GM13977 (cell line): ENCODE results near the gene SPATA17.

Source experiments
- DNase-seq: peaks from one replicate; pipeline ENCODE4 v3.0.0; 2012; ENCODE audit warnings: low spot score
- in situ Hi-C: fragments of 300-500 bp; cut with MboI; formaldehyde crosslinking; loops from one replicate; pipeline ENCODE4 v1.12.0; 2022; ENCODE audit warnings: low sequenced_read_pairs, low pct_unique_long_range_greater_than_20kb, mixed read lengths, inconsistent platforms; ENCODE audit not compliant: unreplicated experiment
- TF ChIP-seq, protein P1 (sequence below): IDR thresholded peaks from 2 replicates; pipeline ENCODE4 v1.5.1; 2012; ENCODE audit warnings: mild to moderate bottlenecking, control low read depth; ENCODE audit not compliant: insufficient read depth; ENCODE audit errors: extremely low read depth, missing control alignments

SPATA17 gene

DNA sequence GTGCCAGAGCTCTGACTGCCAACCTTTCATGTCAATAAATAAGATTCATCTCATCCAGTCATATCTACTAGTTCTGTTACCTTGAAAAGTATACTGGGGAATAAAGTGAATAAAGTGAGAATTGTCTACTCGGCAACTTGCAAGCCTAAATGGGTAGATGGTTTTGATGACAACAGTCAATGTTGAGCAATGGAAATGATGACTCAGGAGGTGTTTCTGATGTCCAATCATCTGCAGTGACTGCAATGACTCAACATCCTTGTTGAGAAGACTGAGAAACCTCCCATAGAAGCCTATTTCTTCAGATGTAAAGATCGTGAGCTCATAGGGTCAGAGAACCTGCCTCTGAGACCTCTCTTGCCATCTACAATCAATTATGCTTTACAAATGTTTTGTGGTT is 276.4 kb downstream of the SPATA17 start:
- in situ Hi-C loops: no loop called here
- no peak for DNase-seq
- TF ChIP-seq, protein P1, sequence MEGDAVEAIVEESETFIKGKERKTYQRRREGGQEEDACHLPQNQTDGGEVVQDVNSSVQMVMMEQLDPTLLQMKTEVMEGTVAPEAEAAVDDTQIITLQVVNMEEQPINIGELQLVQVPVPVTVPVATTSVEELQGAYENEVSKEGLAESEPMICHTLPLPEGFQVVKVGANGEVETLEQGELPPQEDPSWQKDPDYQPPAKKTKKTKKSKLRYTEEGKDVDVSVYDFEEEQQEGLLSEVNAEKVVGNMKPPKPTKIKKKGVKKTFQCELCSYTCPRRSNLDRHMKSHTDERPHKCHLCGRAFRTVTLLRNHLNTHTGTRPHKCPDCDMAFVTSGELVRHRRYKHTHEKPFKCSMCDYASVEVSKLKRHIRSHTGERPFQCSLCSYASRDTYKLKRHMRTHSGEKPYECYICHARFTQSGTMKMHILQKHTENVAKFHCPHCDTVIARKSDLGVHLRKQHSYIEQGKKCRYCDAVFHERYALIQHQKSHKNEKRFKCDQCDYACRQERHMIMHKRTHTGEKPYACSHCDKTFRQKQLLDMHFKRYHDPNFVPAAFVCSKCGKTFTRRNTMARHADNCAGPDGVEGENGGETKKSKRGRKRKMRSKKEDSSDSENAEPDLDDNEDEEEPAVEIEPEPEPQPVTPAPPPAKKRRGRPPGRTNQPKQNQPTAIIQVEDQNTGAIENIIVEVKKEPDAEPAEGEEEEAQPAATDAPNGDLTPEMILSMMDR: no peak

DNA sequence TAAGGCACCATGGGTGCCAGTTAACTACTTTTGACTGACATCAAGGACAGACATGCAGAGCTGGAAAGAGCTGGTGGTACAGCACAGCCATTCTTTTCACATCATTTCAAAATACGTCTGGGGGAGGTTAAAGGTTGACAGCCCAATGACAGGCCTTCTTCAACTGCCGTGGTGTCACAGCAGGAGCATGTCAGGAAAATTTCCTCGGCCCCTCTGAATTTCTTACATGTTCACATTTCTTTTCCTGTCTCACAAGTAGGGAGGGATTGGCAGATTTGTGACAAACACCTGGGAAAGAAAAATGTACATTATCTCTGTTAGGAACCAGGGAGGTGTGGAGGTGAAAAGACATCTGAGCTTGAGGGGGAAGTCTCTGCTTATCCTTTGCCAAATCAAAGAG is 279.1 kb downstream of the SPATA17 start:
- TF ChIP-seq, protein P1: no peak
- DNase-seq: no peak
- in situ Hi-C loops: no loop called here

DNA sequence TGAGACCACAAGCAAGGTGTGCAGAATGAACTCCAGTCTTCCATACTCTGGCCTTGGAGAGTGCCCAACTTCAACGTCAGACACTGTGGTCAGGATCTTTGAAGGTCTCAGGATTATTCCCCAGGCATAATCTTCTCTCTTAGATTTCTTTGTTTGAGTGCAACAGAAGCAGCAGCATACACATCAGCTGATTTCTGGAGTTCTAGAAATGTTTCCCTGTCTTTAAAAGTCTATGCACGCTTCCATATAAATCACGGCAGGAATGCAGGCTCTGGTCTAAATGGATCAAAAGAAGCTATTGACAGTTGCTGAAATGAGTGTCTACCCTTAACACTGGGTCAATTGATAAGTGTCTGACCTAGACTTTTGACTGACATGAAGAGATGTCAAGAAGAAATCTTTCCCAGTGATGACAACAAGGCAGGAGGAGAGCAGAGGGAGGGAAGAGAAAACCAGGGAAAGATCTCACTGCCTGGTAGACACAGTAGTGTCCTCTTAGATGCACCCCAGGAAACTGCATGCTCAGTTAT is 279.7 kb downstream of the SPATA17 start:
- DNase-seq: no peak
- in situ Hi-C loops: no loop called here
- TF ChIP-seq, protein P1: no peak

DNA sequence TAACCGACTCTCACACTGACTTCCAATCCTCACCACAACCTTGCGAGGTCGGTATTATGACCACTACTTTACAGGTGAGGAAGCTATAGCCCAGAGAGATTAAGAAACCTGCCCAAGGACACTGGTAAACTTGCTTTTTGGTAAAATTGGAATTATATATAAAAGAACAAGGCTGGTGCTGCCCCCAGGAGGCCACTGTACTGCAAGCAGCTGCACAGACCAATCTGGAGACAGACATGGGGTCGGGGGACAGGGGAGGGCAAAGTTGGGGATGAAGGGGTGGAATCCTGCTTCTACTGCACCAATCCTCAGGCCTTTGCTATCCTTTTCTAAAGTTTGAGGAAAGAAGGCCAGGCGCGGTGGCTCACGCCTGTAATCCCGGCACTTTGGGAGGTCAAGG is 280.8 kb downstream of the SPATA17 start:
- no peak for DNase-seq
- in situ Hi-C loops: no loop called here
- TF ChIP-seq, protein P1: no peak

DNA sequence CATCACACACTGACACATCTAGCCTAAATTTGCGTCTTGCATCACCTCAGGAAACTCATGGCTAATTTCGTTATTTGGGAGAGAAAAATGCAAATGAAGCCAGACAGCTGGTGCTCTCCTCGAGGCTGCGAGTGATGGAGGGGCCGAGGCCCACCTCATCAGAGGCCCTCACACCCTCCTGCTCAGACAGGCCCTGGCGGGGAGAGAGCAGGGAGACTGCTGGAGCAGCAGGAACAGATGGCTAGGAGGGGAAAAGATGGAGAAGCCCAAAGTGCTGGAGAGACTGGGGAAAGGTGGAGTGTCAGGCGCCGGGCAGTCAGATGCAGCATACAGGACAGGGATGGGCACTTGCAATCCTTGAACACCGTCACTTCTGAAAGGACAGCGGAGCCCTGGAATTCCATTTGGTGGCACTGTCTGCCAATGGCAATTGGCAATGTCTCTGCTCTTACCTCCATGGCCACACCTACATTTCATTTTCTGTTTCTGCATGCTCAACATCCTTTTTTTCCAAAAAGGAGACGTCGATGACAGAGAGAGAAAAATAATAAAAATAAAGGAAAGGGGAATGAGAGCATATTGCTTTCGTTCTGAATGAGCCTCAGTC is 286.2 kb downstream of the SPATA17 start:
- in situ Hi-C loops: no loop called here
- TF ChIP-seq, protein P1: no peak
- no peak for DNase-seq

DNA sequence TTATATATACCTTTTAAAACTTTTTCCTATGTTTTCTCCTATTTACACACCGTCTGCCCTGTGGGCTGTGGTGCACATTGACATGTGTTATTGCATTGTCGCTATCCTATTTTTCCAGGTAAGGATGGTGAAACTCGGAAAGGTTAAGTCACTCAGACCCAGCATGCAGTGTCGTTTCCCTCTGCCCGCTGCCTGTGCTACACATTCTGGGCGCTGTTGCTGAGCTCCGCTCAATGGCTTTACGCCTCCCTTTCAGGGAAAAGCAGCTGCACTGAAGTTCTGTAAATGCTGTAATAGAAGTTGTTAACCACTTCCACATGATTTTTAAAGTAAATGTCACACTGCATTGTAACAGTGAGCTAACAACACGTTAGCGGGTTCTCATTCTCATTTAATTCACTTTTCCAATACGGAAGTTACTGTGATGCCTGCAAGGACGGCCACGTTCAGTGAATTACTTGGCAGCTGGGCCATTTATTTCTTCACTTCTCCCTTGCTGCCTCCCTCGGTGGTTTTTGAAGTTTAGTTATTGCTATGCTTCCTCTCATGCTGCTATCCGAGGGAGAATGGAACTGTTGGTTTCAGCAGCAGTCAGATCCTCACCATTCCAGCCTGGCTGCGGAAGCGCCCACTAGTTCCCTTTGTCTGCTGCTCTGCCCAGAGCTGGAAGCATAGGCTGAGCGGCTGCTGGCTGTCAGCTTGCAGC is 288.7 kb downstream of the SPATA17 start:
- in situ Hi-C loops: no loop called here
- DNase-seq: no peak
- TF ChIP-seq, protein P1: no peak
